NCI-H345 treated with DMSO at 0.1 percent for 48 hours (cell line): ENCODE measurements around the gene TIMM44.
"Not testable (repeated sequence)": the region's sequence is repeated elsewhere in the genome, so short reads cannot be mapped to it uniquely, and the experiment has no call there.

Experiments
- DNase-seq: peaks from one replicate; lab custom pipeline; 2025; ENCODE audit not compliant: unreplicated experiment; lab: John Stamatoyannopoulos, UW

TIMM44 gene

DNA sequence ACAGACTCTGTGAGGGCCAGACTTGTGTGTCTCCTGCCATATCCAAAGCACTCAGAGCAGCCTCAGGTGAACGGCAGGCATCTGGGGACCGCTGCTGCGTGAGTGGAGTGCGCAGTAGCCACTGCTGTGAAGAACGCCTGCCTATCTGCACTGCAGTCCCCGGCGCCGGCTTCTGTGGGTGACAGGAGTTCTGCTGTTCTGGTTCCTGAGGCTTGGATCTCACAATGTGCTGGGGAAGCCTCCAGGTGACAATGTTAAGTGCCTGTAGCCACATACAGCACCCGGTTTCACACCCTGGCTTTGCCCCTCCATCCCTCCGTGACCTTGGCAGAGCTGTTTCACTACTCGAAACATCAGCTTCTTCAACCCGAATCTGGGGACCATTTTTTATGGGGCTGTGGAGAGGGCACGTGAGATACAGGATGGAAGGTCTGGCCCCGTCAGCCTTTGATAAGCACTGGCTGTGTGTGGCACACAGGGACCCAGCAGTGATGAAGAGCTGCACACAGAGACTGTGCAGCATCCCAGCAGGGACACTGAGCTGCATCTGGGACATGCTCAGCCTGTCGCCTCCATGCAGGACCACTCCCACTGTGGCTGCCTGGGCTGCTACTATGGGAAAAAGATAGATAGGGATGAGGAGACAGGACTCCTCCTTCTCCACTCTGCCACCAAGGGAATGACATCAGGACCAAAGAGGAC lies 33.7 kb upstream of the TIMM44 start:
- DNase-seq = no peak

DNA sequence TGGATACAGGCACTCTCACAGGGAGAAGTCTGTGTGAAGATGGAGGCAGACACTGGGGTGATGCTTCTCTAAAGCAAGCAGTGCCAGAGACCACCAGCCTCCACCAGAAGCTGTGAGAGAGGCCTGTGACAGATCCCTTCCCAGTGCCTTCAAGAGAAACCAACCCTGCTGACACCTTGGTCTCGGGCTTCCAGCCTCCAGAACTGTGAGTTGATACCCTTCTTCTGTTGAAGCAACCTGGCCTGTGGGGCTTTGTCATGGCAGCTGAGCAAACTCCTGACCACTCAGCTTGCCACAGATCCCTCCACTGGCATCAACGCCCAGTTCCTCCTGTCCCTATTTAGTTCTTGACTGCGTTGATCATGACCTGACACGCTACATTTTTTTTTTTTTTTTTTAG lies 33.0 kb upstream of the TIMM44 start:
- no peak for DNase-seq

DNA sequence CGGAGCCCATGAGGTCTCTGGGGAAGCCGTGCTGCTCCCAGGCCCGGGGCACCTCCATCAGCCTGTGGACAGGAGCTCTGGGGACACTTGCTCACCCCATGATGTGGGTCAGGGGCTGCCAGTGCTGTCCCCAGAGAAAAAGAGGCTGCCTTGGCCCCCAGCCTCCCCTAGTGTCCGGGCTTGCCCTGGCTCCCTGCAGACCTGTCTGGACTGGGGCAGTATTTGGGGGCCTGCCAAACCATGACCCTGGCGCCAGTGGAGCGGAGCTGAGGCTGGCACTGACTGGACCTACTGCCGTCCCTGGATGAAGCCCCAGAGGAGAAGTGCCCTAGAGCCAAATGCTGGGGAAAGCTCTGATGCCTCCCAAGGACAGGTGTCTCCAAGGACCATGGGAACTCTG lies 31.6 kb upstream of the TIMM44 start:
- no peak for DNase-seq

DNA sequence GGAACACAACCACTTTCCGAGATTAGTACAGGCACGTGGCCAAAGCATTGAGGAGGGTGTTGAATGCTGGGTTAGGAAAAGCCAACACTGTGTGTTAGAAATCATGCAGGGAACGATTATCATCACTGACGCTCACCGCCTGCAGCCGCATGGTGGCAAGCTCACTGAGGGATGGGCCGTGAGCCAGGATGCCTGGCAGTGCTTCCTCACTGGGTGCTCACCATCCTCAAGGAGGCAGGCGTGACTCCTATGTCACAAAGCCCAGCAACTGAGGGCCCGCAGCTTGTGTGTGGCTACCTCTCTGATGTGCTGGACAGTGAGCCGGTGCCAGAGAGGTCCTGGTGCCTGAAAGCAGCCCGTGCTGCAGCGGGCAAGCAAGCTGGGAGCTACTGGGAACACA lies 30.4 kb upstream of the TIMM44 start:
- DNase-seq = no peak

DNA sequence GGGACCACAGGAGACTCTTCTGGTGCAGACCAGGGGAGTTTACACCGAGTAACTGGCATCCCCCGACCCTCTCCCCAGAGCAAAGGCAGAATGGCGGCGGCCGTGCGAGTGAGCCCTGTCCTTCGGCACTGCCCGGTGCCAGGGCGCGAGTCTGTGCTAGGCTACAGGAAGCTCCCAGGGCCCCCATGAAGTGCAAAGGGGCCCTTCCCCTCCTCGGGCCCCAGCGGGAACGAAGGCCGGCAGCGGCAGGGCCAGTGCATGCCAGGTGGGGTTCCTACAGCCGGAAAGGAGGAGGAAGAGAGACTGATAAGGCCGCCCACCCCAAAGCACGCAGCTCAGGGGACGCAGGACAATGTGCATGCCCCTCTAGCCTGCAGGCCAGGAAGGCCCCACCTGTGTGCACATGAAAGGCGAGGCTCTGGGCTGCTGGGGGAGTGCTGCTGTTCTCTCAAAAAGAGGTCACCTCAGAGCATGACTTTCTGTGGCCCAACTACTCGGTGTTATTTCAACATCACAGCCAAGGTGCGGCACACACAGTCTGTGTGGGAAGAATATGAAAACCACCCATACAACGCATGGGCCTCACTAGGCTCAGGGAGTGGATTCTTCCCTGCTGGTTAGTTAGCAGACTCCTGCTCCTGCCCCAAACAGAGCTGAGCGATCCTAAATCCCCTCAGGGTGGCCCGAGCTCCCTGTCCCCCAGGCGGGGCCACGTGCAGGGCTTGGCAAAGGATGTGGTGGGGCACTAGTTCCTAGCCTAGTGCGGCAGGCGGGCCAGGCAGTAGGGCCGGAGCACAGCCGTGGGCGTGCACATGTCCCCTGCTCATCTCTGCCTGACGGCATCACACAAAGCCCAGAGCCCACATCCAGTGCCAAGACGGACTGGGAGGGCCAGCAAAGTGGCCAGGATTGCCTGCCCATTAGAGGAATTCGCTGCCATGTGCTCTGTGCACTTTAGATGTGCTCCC lies 28.4 kb upstream of the TIMM44 start:
- DNase-seq = no peak

DNA sequence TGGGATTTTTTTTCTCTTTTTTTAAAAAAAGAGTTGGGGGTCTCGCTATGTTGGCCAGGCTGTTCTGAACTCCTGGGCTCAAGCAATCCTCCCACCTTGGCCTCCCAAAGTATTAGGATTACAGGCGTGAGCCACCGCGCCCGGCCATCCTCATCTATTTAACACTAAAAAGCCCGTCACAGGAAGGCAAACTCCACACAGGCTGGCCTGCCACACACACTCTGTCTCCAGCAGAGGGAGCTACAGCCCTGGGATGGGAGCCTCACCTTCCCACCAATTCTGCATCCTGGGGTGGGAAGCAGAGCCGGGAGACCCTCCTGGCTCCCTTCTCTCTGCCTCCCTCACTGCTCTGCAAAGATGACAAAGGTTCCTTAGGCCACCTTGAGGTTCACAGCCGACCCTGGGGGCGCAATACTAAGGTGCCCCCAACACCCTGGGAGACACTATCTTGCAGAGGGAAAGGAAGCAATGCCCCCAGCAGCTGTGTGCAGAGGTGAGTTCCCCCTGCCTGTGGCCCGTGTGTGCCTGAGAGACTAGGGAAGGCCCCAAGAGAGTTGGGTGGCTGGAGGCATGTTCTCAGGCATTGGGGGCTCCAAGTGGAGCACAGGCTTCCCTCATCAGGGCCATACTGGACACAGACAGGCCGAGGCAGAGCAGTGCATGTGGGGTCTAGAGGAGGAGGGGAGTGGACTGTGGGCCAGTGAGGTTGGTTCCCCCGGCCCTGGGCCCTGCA lies 27.4 kb upstream of the TIMM44 start:
- DNase-seq = no peak

DNA sequence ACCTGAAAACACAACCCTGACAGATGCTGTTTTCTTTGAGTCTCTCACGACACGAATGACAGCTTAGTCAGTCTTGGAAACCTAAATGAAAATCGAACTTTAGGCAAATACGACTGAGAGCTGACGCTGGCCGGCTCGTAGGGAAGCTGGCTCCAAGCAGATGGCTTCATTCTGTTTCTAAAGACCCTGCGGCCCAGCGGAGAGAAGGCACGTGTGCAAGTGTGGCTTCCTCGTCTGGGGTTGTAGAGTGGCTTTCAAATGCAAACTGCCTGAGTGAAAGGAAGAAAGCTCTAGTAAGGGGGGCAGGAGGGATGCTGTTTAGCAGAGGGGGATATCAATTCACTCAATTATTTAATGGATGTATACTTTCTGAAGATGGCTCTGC lies 26.1 kb upstream of the TIMM44 start:
- no peak for DNase-seq

DNA sequence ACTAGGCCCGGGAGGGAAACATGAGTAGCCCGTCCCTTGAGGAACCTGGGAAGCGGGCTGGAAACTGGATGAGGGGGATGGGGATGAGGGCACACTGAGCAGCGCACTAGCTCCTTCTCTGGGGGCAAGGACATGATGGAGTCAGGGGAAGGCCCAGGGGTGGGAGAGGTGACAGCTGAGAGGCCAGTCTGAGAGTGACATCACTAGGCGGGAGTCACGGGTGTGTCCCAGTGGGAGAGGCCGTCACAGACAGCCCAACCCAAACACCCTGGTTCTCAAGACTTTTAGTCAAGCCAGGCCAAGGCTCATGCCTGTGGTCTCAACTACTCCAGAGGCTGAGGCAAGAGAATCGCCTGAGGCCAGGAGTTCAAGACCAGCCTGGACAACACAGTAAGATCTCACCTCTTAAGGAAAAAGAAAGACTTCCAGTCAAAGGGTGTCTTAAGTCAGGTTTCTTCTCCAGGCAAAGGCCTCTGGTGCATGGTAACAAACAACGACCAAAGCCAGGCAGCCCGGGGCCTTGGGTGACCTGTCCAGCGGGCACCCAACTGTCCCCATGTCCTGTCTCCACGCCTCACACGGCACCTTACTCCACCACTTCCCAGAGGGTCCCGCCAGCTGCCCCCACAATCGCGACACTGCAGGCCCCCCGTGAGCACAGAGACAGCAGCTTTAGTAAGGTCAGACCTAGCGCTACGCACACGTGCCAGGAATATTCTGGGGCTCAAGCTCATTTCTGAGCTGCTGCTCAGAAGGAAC lies 25.5 kb upstream of the TIMM44 start:
- DNase-seq = no peak

DNA sequence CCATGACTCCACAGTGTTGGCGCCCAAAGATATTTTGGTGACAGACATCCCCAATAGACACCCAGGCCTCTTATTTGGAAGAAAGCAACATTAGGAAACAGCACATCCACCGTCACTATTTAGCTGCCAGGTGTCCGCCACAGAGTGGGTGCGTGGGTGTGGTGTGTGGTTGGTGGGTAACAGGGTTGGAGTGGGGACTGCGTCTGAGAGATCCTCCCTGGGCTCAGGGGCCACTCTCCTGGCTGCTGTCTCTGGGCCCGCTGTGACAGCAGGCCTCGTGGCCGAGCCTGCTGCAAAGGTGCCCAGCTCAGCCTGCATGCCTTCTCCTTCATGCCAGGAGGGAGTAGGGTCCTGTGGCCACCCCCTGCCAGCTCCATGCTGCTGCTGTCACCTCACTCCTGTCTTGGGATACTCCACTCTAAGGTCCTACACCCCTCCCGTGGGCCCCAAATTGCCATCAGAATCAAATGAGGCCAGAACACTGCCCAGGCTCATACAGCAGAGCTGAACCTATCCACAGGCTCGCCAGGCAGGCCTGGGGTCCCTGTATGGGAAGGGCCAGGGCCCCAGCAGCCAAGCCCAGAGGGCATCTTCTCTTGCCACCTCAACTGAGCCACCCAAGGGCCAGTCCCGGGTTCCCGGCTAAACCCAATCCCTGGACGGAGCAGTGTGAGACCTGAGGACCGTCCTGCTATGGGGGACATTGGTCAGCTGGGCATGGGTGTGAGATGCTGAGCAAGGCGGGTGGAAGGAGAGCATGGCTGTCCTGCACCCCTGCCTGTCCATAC lies 24.7 kb upstream of the TIMM44 start:
- no peak for DNase-seq

DNA sequence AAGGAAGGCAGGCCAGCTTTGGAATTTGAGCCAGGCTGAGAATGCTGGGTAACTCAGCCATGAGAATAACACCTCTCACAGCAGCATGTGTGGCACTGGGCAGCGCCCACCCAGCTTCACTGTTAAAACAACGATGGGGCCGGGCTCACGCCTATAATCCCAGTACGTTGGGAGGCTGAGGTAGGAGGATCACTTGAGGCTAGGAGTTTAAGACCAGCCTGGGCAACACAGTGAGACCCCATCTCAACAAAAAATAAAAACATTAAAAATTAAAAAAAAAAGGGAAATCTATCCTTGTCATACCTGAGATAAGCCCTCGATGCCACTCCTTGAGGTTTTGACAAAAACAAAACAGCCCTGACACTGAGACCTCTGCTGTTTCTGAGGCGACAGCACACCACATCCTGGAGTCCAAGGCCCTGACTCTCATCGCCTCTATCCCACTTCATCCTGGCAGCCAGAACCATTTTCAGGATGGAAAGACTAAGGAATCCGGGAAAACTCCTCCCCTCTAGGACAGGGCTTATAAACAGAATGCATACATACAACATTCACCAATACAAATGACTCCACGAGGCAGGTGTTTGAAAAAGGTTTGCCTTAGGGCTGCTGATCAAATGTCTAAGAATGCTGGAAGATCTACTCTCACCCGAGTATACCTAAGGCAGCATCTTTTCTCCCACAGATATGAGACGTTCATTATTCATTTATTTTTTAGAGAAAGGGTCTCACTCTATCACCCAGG lies 22.6 kb upstream of the TIMM44 start:
- DNase-seq = no peak

DNA sequence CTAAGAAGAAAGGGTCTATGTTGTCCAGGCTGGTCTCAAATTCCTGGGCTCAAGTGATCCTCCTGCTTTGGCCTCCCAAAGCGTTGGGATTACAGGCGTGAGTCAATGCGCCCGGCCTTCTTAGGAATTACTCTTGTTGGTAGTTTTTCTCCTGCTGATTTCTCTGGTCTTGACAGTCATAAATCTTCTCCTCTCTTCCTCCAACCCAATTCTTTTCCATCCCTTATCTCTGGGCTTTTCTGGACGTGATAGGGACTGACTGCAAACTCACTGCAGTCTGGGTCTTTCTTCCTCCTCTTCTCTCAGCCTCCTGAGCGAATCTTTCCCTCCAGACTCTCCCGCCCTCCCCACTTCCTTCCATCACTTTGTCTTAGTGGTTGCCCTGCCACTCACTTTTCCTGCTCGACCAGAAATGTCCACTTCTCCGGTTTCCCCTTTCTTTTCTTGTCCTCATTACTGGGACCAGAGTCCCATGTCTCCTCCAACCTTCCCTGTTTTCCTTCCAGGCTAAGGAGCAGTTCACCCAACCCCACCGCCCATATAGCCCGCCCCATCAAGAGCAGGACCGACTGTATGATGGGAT lies 21.9 kb upstream of the TIMM44 start:
- no peak for DNase-seq

DNA sequence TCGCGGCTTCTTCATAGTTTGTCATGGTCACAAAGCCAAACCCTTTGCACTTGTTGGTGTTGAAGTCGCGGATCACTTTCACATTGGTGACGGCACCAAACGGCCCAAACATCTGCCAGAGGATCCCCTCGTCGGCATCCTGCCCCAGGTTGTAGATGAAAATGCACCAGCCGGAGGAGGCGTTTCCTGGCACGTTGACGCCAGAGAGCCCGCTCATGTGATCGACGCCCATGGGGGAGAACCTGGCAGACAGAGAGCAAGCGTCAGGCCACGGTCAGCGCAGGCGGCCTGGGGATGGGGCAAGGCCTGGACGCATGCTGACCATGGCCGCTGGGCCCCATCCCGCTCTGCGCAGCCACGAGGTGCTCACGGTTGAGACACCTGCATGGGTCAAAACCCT lies 20.1 kb upstream of the TIMM44 start:
- DNase-seq = no peak

DNA sequence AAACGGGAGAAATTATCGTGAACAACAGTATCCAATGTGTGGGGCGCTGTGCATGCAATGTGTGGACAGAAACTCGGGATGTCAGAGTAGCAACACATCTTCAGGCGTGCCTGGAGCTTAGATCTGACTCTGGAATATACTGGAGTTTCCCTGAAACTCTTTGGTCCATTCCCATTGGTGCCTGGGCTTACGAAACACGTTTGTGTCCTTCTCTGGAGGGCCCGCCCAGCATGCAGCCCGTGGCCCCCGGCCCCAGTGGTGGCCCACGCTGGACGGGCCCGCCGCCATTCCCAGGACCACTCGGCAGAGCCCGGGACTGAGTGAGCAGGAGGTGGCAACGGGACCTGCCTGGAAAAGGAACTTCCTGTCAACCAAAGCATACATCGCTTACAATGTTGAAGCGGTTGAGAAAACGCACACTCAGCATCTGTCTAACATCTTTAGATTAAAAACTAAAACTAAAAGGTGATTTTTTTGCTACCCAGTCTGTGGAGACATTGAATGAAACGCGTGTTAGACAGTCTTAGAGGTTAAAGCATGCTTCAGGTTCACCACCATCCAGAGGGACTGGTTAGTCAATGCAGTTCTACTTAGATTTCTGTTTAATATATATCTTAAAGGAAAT lies 19.3 kb upstream of the TIMM44 start:
- DNase-seq = no peak

DNA sequence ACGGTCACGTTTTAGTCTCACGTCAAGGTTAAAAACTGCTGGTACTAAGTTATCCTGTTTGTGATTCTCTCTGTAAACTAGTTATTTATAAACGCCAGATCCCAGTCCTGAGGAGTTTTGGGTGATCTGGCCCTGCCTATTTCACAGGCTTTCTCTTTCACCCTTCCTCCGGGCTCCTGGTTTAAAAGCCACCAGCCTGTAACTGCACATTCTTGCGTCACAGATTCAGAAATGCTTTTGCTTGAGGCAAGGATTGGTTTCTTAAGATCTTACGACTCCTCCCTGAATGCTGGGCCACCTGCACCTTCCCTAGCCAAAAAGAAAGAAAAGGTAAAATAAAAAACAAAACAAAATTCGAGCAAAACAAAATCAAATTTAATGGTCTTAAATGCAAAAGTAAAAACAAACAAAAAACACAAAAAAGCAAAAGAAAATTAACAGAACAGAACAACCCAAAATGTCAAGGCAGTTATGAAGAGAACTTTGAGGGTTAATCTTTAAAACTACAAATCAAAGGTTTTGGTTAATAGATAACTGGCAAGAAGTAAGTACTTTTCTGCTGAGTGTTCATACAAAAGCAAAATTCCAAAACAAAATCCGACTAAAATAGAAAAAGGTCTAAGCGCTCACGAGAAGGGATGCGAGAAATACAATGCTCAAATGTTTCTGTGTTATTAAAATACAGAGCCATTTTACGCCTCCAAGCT lies 18.6 kb upstream of the TIMM44 start:
- no peak for DNase-seq

DNA sequence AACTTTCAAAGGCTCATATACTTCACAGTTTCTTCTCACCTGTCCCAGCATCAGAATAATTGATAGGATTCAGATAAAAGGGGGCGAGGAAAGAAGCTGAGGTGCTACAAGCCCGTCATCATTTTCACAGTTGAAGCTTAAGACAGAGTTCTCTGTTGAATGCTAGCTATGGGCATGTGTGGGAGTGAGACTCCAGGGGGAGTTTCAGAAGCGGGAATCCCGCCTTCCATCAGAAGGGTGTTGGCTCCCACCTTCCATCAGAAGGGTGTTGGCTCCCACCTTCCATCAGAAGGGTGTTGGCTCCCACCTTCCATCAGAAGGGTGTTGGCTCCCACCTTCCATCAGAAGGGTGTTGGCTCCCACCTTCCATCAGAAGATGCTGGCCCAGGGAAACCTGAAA lies 17.6 kb upstream of the TIMM44 start:
- DNase-seq = not testable (repeated sequence)

DNA sequence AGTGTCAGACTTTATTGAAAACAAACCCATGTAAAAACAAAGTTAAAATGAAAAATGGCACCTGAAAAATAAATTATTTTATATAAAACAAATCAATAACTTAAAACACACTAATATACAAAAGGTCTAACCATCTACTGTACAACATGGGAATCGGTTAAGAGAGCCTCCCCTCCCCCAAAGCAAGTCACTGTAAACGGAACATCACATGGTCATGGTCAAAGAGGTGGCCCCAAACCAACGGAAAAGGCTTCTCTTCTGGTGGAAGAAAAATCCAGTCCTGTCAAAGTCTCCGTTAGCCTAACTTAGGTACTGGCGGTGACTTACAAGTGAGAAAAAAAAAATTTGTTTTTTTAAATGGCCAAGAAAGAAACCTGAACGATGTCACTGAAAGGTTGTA lies 15.7 kb upstream of the TIMM44 start:
- no peak for DNase-seq

DNA sequence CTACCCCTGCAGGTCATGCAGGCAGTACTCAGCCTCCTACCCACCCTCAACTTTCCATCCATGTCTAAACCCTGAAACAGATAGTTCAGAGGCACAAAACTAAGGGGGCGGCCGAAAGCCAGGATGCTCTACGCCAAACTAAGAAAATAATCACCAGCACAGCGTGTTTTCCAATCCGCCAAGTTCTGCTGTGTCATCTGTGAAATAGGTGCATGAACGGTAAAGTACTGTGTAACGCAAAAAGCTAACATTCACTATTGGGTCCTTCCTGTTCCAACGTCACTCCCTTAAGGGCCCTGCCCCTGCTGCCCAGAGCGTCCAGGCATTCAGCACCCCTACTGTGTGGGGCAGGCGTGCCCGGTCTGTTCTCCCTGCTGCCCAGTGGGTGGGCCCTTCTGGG lies 12.2 kb upstream of the TIMM44 start:
- no peak for DNase-seq

DNA sequence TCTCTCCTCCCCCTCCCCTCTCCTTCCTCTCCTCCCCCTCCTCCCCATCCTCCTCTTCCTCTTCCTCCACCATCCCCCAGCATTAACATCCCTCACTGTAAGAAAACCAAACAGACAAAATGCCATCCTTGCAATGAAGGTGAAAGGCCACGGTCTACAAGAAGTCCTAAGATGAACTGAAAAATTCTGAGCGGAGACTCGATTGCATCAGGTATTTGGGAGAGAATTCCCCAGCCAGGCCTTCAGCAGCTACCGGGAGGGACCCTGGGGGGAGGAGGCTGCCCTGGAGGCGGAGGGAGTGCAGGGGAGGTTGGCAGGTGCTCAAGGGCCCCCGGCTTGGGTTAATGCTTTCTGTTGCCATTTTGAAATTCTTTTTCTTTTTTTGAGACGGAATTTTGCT lies 10.1 kb upstream of the TIMM44 start:
- no peak for DNase-seq
